ENCODE measurements around the gene USP40.

USP40 gene

DNA sequence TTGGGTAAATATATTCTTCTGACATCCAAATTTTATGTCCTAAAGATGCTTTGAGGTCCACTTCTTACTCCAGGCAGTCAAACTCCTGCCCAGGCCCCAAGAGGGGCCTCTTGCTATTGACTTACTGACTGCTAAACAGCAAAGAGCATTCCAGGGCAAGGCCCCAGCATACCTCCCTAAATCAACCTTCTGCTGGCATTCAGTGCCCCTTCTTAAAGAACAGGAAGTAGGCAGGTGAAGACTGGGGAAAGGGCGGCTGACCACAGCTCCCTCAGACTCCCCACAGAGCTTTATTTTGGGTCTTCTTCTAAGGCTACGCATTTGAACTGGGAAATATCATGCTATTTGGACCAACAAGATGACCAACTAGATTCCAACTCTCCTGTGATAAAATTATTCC is 68.9 kb downstream of the USP40 start:
- Histone ChIP-seq H3K27ac (ENCODE audit: low read length) (no peak overlapping the region), H3K4me3 (ENCODE audit: low read length) (no peak overlapping the region), H2AFZ (ENCODE audit: low read depth, low read length) (no peak overlapping the region), H3K36me3 (replicated peaks; ENCODE audit: low read depth, low read length) (no peaks in the 10 kb centered on the region), H3K9me3 (ENCODE audit: insufficient read depth, low read length) (no peaks in the 10 kb centered on the region), H3K27me3 (ENCODE audit: low read depth, low read length) (no peaks in the 10 kb centered on the region), H3K9ac (ENCODE audit: low read length) (no peak overlapping the region), H3K4me1 (ENCODE audit: low read length) (no peaks in the 10 kb centered on the region), H3K79me2 (ENCODE audit: low read length) (no peaks in the 10 kb centered on the region), H4K20me1 (ENCODE audit: insufficient read depth, low read length) (no peaks in the 10 kb centered on the region), H3K4me2 (ENCODE audit: low read length) (no peak overlapping the region)
- TF ChIP-seq, protein P1, sequence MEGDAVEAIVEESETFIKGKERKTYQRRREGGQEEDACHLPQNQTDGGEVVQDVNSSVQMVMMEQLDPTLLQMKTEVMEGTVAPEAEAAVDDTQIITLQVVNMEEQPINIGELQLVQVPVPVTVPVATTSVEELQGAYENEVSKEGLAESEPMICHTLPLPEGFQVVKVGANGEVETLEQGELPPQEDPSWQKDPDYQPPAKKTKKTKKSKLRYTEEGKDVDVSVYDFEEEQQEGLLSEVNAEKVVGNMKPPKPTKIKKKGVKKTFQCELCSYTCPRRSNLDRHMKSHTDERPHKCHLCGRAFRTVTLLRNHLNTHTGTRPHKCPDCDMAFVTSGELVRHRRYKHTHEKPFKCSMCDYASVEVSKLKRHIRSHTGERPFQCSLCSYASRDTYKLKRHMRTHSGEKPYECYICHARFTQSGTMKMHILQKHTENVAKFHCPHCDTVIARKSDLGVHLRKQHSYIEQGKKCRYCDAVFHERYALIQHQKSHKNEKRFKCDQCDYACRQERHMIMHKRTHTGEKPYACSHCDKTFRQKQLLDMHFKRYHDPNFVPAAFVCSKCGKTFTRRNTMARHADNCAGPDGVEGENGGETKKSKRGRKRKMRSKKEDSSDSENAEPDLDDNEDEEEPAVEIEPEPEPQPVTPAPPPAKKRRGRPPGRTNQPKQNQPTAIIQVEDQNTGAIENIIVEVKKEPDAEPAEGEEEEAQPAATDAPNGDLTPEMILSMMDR (IDR thresholded peaks at IDR 0.05; ENCODE audit: low read depth, low read length) = no peak
- no peak for TF ChIP-seq EZH2phosphoT487 (IDR thresholded peaks at IDR 0.05; ENCODE audit: low read depth)

GRCh38 chr2:233495503-233496496 is 70.8 kb downstream of the USP40 start:
- Histone ChIP-seq H2AFZ (ENCODE audit: low read depth, low read length) (no peak overlapping the region), H3K4me2 (ENCODE audit: low read length) (no peak overlapping the region), H3K79me2 (ENCODE audit: low read length) (no peaks in the 10 kb centered on the region), H3K27me3 (ENCODE audit: low read depth, low read length) (no peaks in the 10 kb centered on the region), H3K4me3 (ENCODE audit: low read length) (no peak overlapping the region), H3K36me3 (replicated peaks; ENCODE audit: low read depth, low read length) (no peaks in the 10 kb centered on the region), H3K9me3 (ENCODE audit: insufficient read depth, low read length) (no peaks in the 10 kb centered on the region), H3K9ac (ENCODE audit: low read length) (no peak overlapping the region), H3K4me1 (ENCODE audit: low read length) (no peaks in the 10 kb centered on the region), H3K27ac (ENCODE audit: low read length) (no peak overlapping the region), H4K20me1 (ENCODE audit: insufficient read depth, low read length) (no peaks in the 10 kb centered on the region)
- no peak for TF ChIP-seq EZH2phosphoT487 (IDR thresholded peaks at IDR 0.05; ENCODE audit: low read depth)
- TF ChIP-seq, protein P1 (IDR thresholded peaks at IDR 0.05; ENCODE audit: low read depth, low read length) = no peak

GRCh38 chr2:233492751-233493150 is 73.8 kb downstream of the USP40 start:
- H3K9me3 ChIP-seq (ENCODE audit: insufficient read depth, low read length) = no peaks in the 10 kb centered on the region
- H4K20me1 ChIP-seq (ENCODE audit: insufficient read depth, low read length) = no peaks in the 10 kb centered on the region
- no peaks in the 10 kb centered on the region for H3K27me3 ChIP-seq (ENCODE audit: low read depth, low read length)
- no peak overlapping the region for H3K27ac ChIP-seq (ENCODE audit: low read length)
- no peak overlapping the region for H3K4me2 ChIP-seq (ENCODE audit: low read length)
- H3K36me3 ChIP-seq (replicated peaks; ENCODE audit: low read depth, low read length) = no peaks in the 10 kb centered on the region
- H3K9ac ChIP-seq (ENCODE audit: low read length) = no peak overlapping the region
- no peak overlapping the region for H3K4me3 ChIP-seq (ENCODE audit: low read length)
- TF ChIP-seq, protein P1 (IDR thresholded peaks at IDR 0.05; ENCODE audit: low read depth, low read length) = no peak
- TF ChIP-seq EZH2phosphoT487 (IDR thresholded peaks at IDR 0.05; ENCODE audit: low read depth) = no peak
- H3K4me1 ChIP-seq (ENCODE audit: low read length) = no peaks in the 10 kb centered on the region
- H2AFZ ChIP-seq (ENCODE audit: low read depth, low read length) = no peak overlapping the region
- H3K79me2 ChIP-seq (ENCODE audit: low read length) = no peaks in the 10 kb centered on the region

- Histone ChIP-seq H3K9ac (ENCODE audit: low read length) (no peak overlapping the region), H3K4me3 (ENCODE audit: low read length) (no peak overlapping the region), H4K20me1 (ENCODE audit: insufficient read depth, low read length) (no peaks in the 10 kb centered on the region), H3K4me2 (ENCODE audit: low read length) (no peak overlapping the region), H3K27ac (ENCODE audit: low read length) (no peak overlapping the region), H3K27me3 (ENCODE audit: low read depth, low read length) (no peaks in the 10 kb centered on the region), H3K79me2 (ENCODE audit: low read length) (no peaks in the 10 kb centered on the region), H3K9me3 (ENCODE audit: insufficient read depth, low read length) (no peaks in the 10 kb centered on the region), H3K4me1 (ENCODE audit: low read length) (no peaks in the 10 kb centered on the region), H2AFZ (ENCODE audit: low read depth, low read length) (no peak overlapping the region), H3K36me3 (replicated peaks; ENCODE audit: low read depth, low read length) (no peaks in the 10 kb centered on the region)
- TF ChIP-seq, protein P1 (IDR thresholded peaks at IDR 0.05; ENCODE audit: low read depth, low read length) = no peak
- no peak for TF ChIP-seq EZH2phosphoT487 (IDR thresholded peaks at IDR 0.05; ENCODE audit: low read depth)
Measured at GRCh38 chr2:233492078-233492477, 74.5 kb downstream of the USP40 start.

All from OCI-LY3 (cell line).